Breast epithelium (tissue), 4 donors: Measurements from ENCODE around the gene KCNH5. TPM values are rescaled to one million over a fixed set of nuclear protein-coding genes. Genes with fewer than 3 reads are reported as not detected.

ENCODE experiments used
- DNase-seq, 2 donors: peaks; one replicate each; pipeline ENCODE4 v3.0.0-alpha.2; 2019; ENCODE audit warnings: low spot score in 2 of 2
- H3K27ac ChIP-seq, 2 donors: fragments of 200-600 bp; sonication (generic) in 1 of 2; one replicate each; pipeline ENCODE4 v1.5.1; 2016 to 2019; ENCODE audit warnings: mild to moderate bottlenecking in 1 of 2
- H3K27me3 ChIP-seq, 2 donors: fragments of 200-600 bp; sonication (generic) in 1 of 2; one replicate each; pipeline versions ENCODE4 v1.5.1 to v1.6.0; 2017 to 2019; ENCODE audit warnings: control low read depth in 1 of 2, mild to moderate bottlenecking in 1 of 2
- H3K36me3 ChIP-seq: fragments of 200-600 bp; one replicate; pipeline ENCODE4 v1.5.1; 2019
- H3K4me1 ChIP-seq, 2 donors: fragments of 200-600 bp; sonication (generic); one replicate each; pipeline ENCODE4 v1.5.1; 2016 to 2019; ENCODE audit warnings: control low read depth in 1 of 2
- H3K4me3 ChIP-seq, 3 donors: fragments of 200-600 bp; sonication (generic); 1 replicate in 2 of 3; 2 replicates in 1 of 3; pipeline ENCODE4 v1.5.1; 2016 to 2019; ENCODE audit warnings: mild to moderate bottlenecking in 3 of 3, moderate library complexity in 2 of 3
- H3K9me3 ChIP-seq, 2 donors: fragments of 200-600 bp; sonication (generic) in 1 of 2; one replicate each; pipeline ENCODE4 v1.5.1; 2016 to 2019; ENCODE audit warnings: control low read depth in 1 of 2
- POLR2A ChIP-seq: fragments of 450-650 bp; IDR thresholded peaks from one replicate; pipeline ENCODE4 v1.6.1; 2016; ENCODE audit warnings: antibody characterized with exemption, mild to moderate bottlenecking, moderate library complexity
- POLR2AphosphoS5 ChIP-seq, 3 donors: sonication (generic); formaldehyde crosslinking; IDR thresholded peaks; one replicate each; pipeline ENCODE4 v1.6.1; 2017; ENCODE audit warnings: antibody characterized with exemption in 3 of 3
- intact Hi-C: fragments of 100-400 bp; cut with DNase I; formaldehyde crosslinking; loops from one replicate; pipeline ENCODE4 v1.15.1; 2023; ENCODE audit warnings: low total_unique reads
- total RNA-seq, 3 donors: library from RNA; depleted of rRNA; stranded (reverse); fragments of >200 nt; gene quantifications; one replicate each; pipeline ENCODE4 v1.1.0, GENCODE V29; 2016
- TF ChIP-seq, protein P1 (sequence below), 3 donors: fragments of 450-650 bp; IDR thresholded peaks; one replicate each; pipeline ENCODE4 v1.5.1; 2016 to 2017; ENCODE audit warnings: antibody characterized with exemption in 3 of 3, mild to moderate bottlenecking in 3 of 3, moderate library complexity in 3 of 3

KCNH5 gene
- total RNA-seq, 3 donors from 2014 or later: 0.33 to 0.88 TPM; not detected in 1

DNA sequence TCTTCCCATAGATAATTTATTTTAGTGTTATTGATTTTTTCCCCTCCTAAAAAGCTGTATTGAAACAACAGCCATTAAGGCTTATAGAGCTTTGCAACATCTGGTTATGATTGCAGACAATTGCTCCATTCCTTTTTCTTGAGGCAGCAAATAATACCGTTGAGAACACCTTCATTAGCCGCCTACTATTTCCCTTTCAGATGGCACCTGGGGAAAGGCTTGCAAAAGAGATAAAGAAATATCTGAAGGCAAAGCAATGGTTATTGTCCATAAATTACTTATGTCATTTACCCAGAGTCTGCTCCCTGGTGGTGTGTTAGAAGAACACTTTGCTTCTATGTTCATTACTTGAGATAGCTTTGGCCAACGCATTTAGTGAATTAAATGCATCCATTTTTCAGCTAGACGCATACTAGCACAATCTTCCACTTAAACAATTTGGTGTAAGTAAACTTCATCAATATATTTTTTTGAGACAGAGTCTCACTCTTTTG, 377.8 kb downstream of the KCNH5 start:
- no peak overlapping the region for H3K4me3 ChIP-seq
- H3K4me1 ChIP-seq: no peaks in the 10 kb centered on the region
- TF ChIP-seq, protein P1, sequence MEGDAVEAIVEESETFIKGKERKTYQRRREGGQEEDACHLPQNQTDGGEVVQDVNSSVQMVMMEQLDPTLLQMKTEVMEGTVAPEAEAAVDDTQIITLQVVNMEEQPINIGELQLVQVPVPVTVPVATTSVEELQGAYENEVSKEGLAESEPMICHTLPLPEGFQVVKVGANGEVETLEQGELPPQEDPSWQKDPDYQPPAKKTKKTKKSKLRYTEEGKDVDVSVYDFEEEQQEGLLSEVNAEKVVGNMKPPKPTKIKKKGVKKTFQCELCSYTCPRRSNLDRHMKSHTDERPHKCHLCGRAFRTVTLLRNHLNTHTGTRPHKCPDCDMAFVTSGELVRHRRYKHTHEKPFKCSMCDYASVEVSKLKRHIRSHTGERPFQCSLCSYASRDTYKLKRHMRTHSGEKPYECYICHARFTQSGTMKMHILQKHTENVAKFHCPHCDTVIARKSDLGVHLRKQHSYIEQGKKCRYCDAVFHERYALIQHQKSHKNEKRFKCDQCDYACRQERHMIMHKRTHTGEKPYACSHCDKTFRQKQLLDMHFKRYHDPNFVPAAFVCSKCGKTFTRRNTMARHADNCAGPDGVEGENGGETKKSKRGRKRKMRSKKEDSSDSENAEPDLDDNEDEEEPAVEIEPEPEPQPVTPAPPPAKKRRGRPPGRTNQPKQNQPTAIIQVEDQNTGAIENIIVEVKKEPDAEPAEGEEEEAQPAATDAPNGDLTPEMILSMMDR (IDR thresholded peaks at IDR 0.05): no peak
- TF ChIP-seq POLR2A: no peak
- no peak for TF ChIP-seq POLR2AphosphoS5 (IDR thresholded peaks at IDR 0.05)
- DNase-seq: no peak
- intact Hi-C loops: no loop called here
- H3K9me3 ChIP-seq: no peaks in the 10 kb centered on the region
- no peaks in the 10 kb centered on the region for H3K36me3 ChIP-seq
- H3K27me3 ChIP-seq: no peaks in the 10 kb centered on the region
- no peak overlapping the region for H3K27ac ChIP-seq

DNA sequence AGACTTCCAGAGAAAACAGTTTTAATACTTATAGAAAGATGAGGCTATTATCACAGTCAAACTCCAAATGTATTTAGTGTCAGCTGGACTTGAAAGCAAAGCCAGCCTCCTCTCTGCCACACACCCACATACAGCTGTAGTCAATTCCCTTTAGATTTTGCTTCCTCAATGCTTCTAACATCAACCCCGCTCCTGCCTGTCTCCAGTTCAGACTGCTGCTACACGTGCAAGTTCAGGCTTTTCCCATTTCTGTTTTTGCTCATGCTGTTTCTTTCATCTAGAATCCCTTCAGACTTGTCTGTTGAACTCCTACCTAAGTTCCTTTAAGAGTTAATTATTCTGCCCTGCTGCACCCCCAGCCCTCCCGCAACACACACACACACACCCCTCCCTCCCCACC, 380.0 kb downstream of the KCNH5 start:
- intact Hi-C loops: no loop called here
- no peak overlapping the region for H3K27ac ChIP-seq
- H3K4me1 ChIP-seq: no peaks in the 10 kb centered on the region
- no peaks in the 10 kb centered on the region for H3K27me3 ChIP-seq
- no peak overlapping the region for H3K4me3 ChIP-seq
- DNase-seq: no peak
- no peaks in the 10 kb centered on the region for H3K9me3 ChIP-seq
- H3K36me3 ChIP-seq: no peaks in the 10 kb centered on the region
- no peak for TF ChIP-seq POLR2AphosphoS5 (IDR thresholded peaks at IDR 0.05)
- TF ChIP-seq, protein P1 (IDR thresholded peaks at IDR 0.05): no peak

DNA sequence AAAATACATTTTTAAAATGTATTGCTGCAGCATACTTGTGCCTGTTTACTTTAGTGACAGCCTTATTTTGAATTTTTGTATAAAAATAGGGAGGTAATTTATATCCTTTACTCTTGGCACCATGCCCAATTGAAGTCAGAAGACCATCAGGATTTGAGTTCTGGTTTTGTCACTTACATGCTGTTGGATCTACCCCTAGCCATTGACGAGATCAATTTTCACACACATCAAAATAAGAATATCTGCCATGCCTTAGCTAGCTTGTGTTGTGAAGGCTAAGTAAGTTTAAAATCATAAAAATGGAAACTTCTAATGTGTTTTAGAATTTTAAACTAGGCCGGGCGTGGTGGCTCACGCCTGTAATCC, 381.8 kb downstream of the KCNH5 start:
- no peak for DNase-seq
- Histone ChIP-seq H3K27me3 (no peaks in the 10 kb centered on the region), H3K9me3 (no peaks in the 10 kb centered on the region), H3K36me3 (no peaks in the 10 kb centered on the region), H3K4me1 (no peaks in the 10 kb centered on the region), H3K27ac (no peak overlapping the region), H3K4me3 (no peak overlapping the region)
- TF ChIP-seq, protein P1 (IDR thresholded peaks at IDR 0.05): no peak
- TF ChIP-seq POLR2AphosphoS5 (IDR thresholded peaks at IDR 0.05): no peak
- no peak for TF ChIP-seq POLR2A
- intact Hi-C loops: no loop called here

DNA sequence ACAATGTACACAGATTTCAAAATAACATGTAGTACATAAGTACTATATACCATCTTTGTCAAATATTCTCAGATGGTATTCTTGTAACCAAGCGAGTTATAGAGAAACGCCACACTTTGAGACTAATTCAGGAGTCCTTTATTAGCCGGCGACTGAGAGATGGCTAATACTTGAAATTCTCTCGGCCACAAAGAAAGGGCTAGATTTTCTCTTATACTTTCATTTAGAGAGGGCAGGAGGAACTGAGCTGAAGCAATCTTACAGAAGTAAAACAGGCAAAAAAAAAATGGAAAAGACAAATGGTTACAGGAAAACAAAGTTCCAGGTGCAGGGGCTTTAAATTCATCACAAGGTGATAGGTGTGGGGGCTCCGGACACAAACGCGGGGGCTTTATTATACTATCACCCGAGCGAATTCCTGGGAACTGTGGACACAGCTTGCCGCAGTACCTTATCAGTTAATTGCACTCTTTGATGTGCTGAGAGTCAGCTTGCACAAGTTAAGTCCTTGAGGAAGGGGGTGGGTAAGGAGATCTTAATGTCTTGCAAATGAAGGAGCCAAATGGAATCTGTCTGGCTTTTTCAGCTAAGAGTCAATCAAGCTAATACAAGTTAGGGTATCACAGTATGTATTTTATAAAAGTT, 382.3 kb downstream of the KCNH5 start:
- DNase-seq: no peak

DNA sequence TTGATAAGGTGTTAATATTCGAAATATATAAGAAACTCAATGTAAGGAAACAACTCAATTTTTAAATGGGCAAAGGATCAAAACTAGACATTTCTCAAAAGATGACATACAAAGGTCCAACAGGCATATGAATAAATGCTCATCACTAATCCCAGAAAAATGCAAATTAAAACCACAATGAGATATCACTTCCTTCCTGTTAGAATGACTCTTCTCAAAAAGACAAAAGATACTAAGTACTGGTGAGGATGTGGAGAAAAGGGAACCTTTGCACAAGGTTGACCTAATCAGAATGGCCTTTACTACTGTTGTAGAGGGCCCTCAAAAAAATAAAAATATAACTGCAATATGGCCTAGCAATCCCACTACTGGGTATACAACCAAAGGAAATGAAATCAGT, 383.4 kb downstream of the KCNH5 start:
- TF ChIP-seq POLR2A: no peak
- TF ChIP-seq, protein P1 (IDR thresholded peaks at IDR 0.05): no peak
- TF ChIP-seq POLR2AphosphoS5 (IDR thresholded peaks at IDR 0.05): no peak
- no peaks in the 10 kb centered on the region for H3K27me3 ChIP-seq
- intact Hi-C loops: no loop called here
- H3K27ac ChIP-seq: no peak overlapping the region
- H3K4me1 ChIP-seq: no peaks in the 10 kb centered on the region
- DNase-seq: no peak
- no peaks in the 10 kb centered on the region for H3K9me3 ChIP-seq
- no peak overlapping the region for H3K4me3 ChIP-seq
- H3K36me3 ChIP-seq: no peaks in the 10 kb centered on the region

More for the DNA sequence above, 382.3 kb downstream of the KCNH5 start:
- TF ChIP-seq POLR2A (no peak), POLR2AphosphoS5 (IDR thresholded peaks at IDR 0.05) (no peak)
- TF ChIP-seq, protein P1 (IDR thresholded peaks at IDR 0.05): no peak
- Histone ChIP-seq H3K27ac (no peak overlapping the region), H3K36me3 (no peaks in the 10 kb centered on the region), H3K4me1 (no peaks in the 10 kb centered on the region), H3K4me3 (no peak overlapping the region), H3K27me3 (no peaks in the 10 kb centered on the region), H3K9me3 (no peaks in the 10 kb centered on the region)
- intact Hi-C loops: no loop called here
